ENCODE data around the gene MDM2. TPM values are rescaled to one million over a fixed set of nuclear protein-coding genes. Genes with fewer than 3 reads are reported as not detected.

The MDM2 gene
- total RNA-seq, 4 donors from 2014 or later, result 47.5 to 79.2 (median 57.4) TPM

DNA sequence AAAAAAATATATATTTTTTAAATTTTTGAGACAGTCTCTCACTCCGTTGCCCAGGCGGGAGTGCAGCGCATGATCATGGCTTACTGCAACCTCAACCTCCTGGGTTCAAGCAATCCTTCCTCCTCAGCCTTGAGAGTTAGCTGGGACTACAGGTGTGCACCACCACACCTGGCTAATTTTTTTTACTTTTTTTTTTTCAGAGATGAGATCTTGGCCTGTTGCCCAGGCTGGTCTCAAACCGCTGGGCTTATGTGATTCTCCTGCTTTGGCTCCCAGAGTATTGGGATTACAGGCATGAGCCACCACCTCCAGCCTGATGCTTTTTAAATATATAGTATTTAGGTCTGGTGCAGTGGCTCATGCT lies 24.5 kb downstream of the MDM2 start:
- TF ChIP-seq EP300 (IDR thresholded peaks at IDR 0.05), result no peak
- no peak for TF ChIP-seq POLR2AphosphoS5 (IDR thresholded peaks at IDR 0.05)
- TF ChIP-seq, protein P1, sequence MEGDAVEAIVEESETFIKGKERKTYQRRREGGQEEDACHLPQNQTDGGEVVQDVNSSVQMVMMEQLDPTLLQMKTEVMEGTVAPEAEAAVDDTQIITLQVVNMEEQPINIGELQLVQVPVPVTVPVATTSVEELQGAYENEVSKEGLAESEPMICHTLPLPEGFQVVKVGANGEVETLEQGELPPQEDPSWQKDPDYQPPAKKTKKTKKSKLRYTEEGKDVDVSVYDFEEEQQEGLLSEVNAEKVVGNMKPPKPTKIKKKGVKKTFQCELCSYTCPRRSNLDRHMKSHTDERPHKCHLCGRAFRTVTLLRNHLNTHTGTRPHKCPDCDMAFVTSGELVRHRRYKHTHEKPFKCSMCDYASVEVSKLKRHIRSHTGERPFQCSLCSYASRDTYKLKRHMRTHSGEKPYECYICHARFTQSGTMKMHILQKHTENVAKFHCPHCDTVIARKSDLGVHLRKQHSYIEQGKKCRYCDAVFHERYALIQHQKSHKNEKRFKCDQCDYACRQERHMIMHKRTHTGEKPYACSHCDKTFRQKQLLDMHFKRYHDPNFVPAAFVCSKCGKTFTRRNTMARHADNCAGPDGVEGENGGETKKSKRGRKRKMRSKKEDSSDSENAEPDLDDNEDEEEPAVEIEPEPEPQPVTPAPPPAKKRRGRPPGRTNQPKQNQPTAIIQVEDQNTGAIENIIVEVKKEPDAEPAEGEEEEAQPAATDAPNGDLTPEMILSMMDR (IDR thresholded peaks at IDR 0.05), result no peak
- TF ChIP-seq POLR2A (IDR thresholded peaks at IDR 0.05), result no peak
- Histone ChIP-seq H3K4me3 (no peak overlapping the region), H3K27ac (no peak overlapping the region), H3K4me1 (peaks cover 0 to 25% (median 0%) of the 10 kb centered on the region in 3 donors), H3K36me3 (peaks cover 4 to 87% of the 10 kb centered on the region in 2 donors), H3K27me3 (no peaks in the 10 kb centered on the region), H3K9me3 (no peaks in the 10 kb centered on the region)
- no peak for ATAC-seq
- whole genome bisulfite sequencing, 2 donors (ENCODE audit: low coverage in 1 of 2), result 67 to 96% methylated on average over 3 to 4 of the region's 4 CpGs

DNA sequence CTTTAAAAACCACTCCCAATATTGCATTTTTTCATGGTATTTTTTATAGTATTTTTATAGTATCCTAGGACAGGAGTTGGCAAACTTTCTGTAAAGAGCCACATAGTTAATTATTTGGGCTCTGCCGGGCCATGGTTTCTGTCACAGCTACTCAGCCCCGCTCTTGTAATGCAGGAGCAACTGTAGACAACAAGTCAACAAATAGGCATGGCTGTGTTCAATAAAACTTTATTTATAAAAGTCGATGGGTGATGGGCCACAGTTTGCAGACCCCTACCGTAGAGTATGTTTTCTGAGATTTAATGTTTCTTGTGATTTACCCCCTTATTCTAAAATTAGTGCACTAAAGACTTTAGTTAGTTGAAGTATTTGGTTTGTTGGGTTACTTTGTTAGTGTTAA lies 25.5 kb downstream of the MDM2 start:
- Histone ChIP-seq H3K4me3 (no peak overlapping the region), H3K27ac (no peak overlapping the region), H3K4me1 (peaks cover 0 to 25% (median 0%) of the 10 kb centered on the region in 3 donors), H3K9me3 (no peaks in the 10 kb centered on the region), H3K27me3 (no peaks in the 10 kb centered on the region), H3K36me3 (peaks cover 4 to 87% of the 10 kb centered on the region in 2 donors)
- ATAC-seq, result no peak
- 96 to 98% methylated on average over 4 of the region's 4 CpGs for WGBS, 2 donors (ENCODE audit: low coverage in 1 of 2)
- no peak for TF ChIP-seq EP300 (IDR thresholded peaks at IDR 0.05)
- no peak for TF ChIP-seq POLR2AphosphoS5 (IDR thresholded peaks at IDR 0.05)
- TF ChIP-seq, protein P1 (IDR thresholded peaks at IDR 0.05), result no peak
- no peak for TF ChIP-seq POLR2A (IDR thresholded peaks at IDR 0.05)

DNA sequence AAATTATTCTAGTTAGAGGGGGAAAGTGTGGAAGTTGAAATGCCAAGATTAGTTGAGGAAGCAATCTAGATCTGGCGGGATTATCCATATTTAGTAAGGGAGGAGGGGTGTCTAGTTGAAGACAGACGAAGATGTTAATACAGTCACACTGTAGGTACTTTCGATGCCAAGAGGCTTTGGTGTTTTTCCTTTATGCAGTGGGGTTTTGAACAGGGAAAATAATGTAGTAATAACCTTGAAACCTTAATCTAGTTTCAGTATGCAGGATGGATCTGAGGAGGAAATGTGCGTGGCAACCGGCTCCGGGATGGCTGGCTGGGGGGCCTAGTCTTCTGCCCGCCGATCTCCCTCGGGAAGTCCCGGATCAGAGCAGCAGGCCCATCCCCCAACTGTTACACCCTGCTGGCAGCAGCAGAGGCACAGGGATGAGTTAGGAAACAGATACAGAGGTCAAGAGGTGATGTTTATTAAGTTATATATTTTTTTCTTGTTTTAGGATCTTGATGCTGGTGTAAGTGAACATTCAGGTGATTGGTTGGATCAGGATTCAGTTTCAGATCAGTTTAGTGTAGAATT lies 27.4 kb downstream of the MDM2 start:
- WGBS, 2 donors (ENCODE audit: low coverage in 1 of 2), result 60 to 64% methylated on average over 7 to 10 of the region's 10 CpGs
- H3K4me3 ChIP-seq, result no peak overlapping the region
- no peaks in the 10 kb centered on the region for H3K27me3 ChIP-seq
- ATAC-seq, result no peak
- peaks cover 9 to 89% of the 10 kb centered on the region in 2 donors for H3K36me3 ChIP-seq
- no peak overlapping the region for H3K27ac ChIP-seq
- no peak for TF ChIP-seq POLR2A (IDR thresholded peaks at IDR 0.05)
- no peak for TF ChIP-seq POLR2AphosphoS5 (IDR thresholded peaks at IDR 0.05)
- TF ChIP-seq, protein P1 (IDR thresholded peaks at IDR 0.05), result no peak
- no peak for TF ChIP-seq EP300 (IDR thresholded peaks at IDR 0.05)
- H3K4me1 ChIP-seq, result peaks cover 0 to 23% (median 0%) of the 10 kb centered on the region in 3 donors
- no peaks in the 10 kb centered on the region for H3K9me3 ChIP-seq

DNA sequence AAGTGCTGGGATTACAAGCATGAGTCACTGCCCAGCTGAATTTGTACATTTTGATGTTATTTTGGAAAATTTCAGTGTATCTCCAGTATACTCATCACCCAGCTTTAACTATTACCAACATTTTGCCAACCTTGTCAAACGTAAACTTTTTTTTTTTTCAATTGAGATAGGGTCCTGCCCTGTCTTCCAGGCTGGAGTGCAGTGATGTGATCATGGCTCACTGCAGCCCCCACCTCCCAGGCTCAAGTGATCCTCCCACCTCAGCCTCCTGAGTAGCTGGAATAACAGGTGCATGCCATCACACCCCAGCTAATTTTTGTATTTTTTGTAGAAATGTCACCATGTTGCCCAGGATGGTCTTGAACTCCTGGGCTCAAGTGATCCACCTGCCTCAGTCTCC lies 29.2 kb downstream of the MDM2 start:
- Histone ChIP-seq H3K4me3 (no peak overlapping the region), H3K36me3 (peaks cover 9 to 89% of the 10 kb centered on the region in 2 donors), H3K9me3 (no peaks in the 10 kb centered on the region), H3K4me1 (peaks cover 0 to 15% (median 0%) of the 10 kb centered on the region in 3 donors), H3K27ac (no peak overlapping the region), H3K27me3 (no peaks in the 10 kb centered on the region)
- 63 to 90% methylated on average over 1 of the region's 1 CpG for WGBS, 2 donors (ENCODE audit: low coverage in 1 of 2)
- ATAC-seq, result no peak
- TF ChIP-seq POLR2A (IDR thresholded peaks at IDR 0.05) (no peak), EP300 (IDR thresholded peaks at IDR 0.05) (no peak), POLR2AphosphoS5 (IDR thresholded peaks at IDR 0.05) (no peak)
- TF ChIP-seq, protein P1 (IDR thresholded peaks at IDR 0.05), result no peak

Data from gastroesophageal sphincter (tissue), 4 donors.